PC-9 (cell line): ENCODE data around the gene OGFRL1. TPM values are rescaled to one million over a fixed set of nuclear protein-coding genes. Genes with fewer than 3 reads are reported as not detected.

Experiments
- BruUV-seq: library from RNA; stranded (reverse); fragments of 400-500 nt; replicated peaks from 2 replicates; lab custom pipeline; 2021; lab: Mats Ljungman, UMichigan
- CTCF ChIA-PET: fragments of 300-600 bp; sonication (Branson Sonifier 250); formaldehyde crosslinking; loops from one replicate; lab custom pipeline; 2022; ENCODE audit warnings: antibody characterized with exemption; lab: Charles Lee
- POLR2A ChIA-PET: fragments of 300-600 bp; sonication (Branson Sonifier 250); formaldehyde crosslinking; loops from one replicate; lab custom pipeline; 2022; ENCODE audit warnings: antibody characterized with exemption; ENCODE audit not compliant: unreplicated experiment; lab: Charles Lee
- DNase-seq, 2 experiments: peaks; one replicate each; pipeline versions ENCODE4 v3.0.0 to v3.0.0-alpha.2; 2015 to 2022; ENCODE audit warnings: mixed read lengths in 1 of 2
- H2AFZ ChIP-seq: fragments of 200-600 bp; sonication (generic); 2 replicates; pipeline ENCODE4 v1.8.1; 2017; ENCODE audit warnings: antibody characterized with exemption
- H3F3A ChIP-seq: fragments of 200-600 bp; sonication (generic); 2 replicates; pipeline ENCODE4 v1.8.1; 2017; ENCODE audit warnings: antibody characterized with exemption, mild to moderate bottlenecking, low read depth; ENCODE audit not compliant: insufficient read depth
- H3K27ac ChIP-seq: fragments of 200-600 bp; sonication (generic); 2 replicates; pipeline ENCODE4 v1.6.1; 2016; ENCODE audit warnings: mixed run types
- H3K27me3 ChIP-seq: fragments of 200-600 bp; sonication (generic); 2 replicates; pipeline ENCODE4 v1.6.1; 2016; ENCODE audit warnings: low read depth, mixed run types; ENCODE audit not compliant: insufficient read depth
- H3K36me3 ChIP-seq: fragments of 200-600 bp; sonication (generic); 2 replicates; pipeline ENCODE4 v1.6.1; 2016; ENCODE audit warnings: low read depth, mixed run types
- H3K4me1 ChIP-seq: fragments of 200-600 bp; sonication (generic); replicated peaks from 2 replicates; pipeline ENCODE4 v1.6.1; 2016; ENCODE audit warnings: mixed run types; ENCODE audit not compliant: insufficient read depth
- H3K4me2 ChIP-seq: fragments of 200-600 bp; sonication (generic); 2 replicates; pipeline ENCODE4 v1.6.1; 2017; ENCODE audit warnings: mixed run types
- H3K4me3 ChIP-seq: fragments of 200-600 bp; sonication (generic); 2 replicates; pipeline ENCODE4 v1.6.1; 2016; ENCODE audit warnings: mixed run types
- H3K79me2 ChIP-seq: fragments of 200-600 bp; sonication (generic); 2 replicates; pipeline ENCODE4 v1.6.1; 2017; ENCODE audit warnings: low read depth, mixed run types
- H3K9me2 ChIP-seq: fragments of 200-600 bp; sonication (generic); 2 replicates; pipeline ENCODE4 v1.8.1; 2017; ENCODE audit warnings: mild to moderate bottlenecking; ENCODE audit not compliant: insufficient read depth
- H3K9me3 ChIP-seq: fragments of 200-600 bp; sonication (generic); 2 replicates; pipeline ENCODE4 v1.8.1; 2016; ENCODE audit warnings: low read depth; ENCODE audit not compliant: insufficient read depth
- H4K20me1 ChIP-seq: fragments of 200-600 bp; sonication (generic); 2 replicates; pipeline ENCODE4 v1.8.1; 2017; ENCODE audit not compliant: insufficient read depth
- CTCF ChIP-seq: fragments of 200-600 bp; sonication (generic); conservative IDR thresholded peaks from 2 replicates; pipeline ENCODE4 v1.6.1; 2017; ENCODE audit warnings: mixed run types, antibody characterized with exemption, mild to moderate bottlenecking, moderate library complexity
- EZH2 ChIP-seq: fragments of 200-600 bp; sonication (generic); IDR thresholded peaks from 2 replicates; pipeline ENCODE4 v1.8.0; 2017; ENCODE audit warnings: antibody characterized with exemption, low read depth
- intact Hi-C: fragments of 100-400 bp; cut with micrococcal nuclease; formaldehyde crosslinking; loops from one replicate; pipeline ENCODE4 v1.10.0; 2022; ENCODE audit not compliant: unreplicated experiment
- total RNA-seq: library from RNA; stranded (reverse); gene quantifications from 2 replicates; pipeline ENCODE4 v1.2.3, GENCODE V29; 2021

Gene OGFRL1
- total RNA-seq, 1 experiment from 2014 or later = 11.0 TPM

DNA sequence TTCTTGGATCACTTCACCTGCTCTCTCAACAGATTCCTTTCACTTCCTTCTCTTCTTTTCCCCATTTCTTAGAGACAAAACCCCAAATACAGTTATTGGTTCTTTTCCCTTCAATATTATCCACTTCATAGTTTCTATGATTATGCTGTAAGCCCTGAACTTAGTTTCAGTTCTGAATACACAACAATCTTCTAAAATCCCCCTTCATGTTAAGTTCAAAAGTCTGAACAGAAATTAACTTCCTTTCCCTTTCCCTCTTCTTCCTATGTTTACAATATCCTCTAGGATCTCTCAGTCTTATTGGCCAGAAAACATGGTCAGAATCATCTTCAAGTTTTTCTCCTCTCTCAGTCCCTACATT lies 57.7 kb downstream of the OGFRL1 start:
- CTCF ChIA-PET = no interaction called here

GRCh38 chr6:71347119-71347518 lies 58.5 kb downstream of the OGFRL1 start:
- POLR2A ChIA-PET = no interaction called here
- no peaks in the 10 kb centered on the region for H3K4me1 ChIP-seq

More for the DNA sequence above, 57.7 kb downstream of the OGFRL1 start:
- POLR2A ChIA-PET = no interaction called here
- H3K79me2 ChIP-seq = no peaks in the 10 kb centered on the region
- intact Hi-C loops = loop anchor here (5.0 kb wide), 1 partner anchor 334 kb away; no protein-coding TSS in a partner anchor
- H3K36me3 ChIP-seq = no peaks in the 10 kb centered on the region
- no peak for DNase-seq
- H3K4me3 ChIP-seq = no peak overlapping the region
- no peaks in the 10 kb centered on the region for H3F3A ChIP-seq
- H3K27me3 ChIP-seq = no peaks in the 10 kb centered on the region
- no peaks in the 10 kb centered on the region for H3K4me1 ChIP-seq
- no TSS peak for BruUV-seq
- no peaks in the 10 kb centered on the region; the same call in 1 of the 2 replicates for H4K20me1 ChIP-seq
- no peaks in the 10 kb centered on the region for H3K9me3 ChIP-seq
- no peak overlapping the region for H3K27ac ChIP-seq
- H2AFZ ChIP-seq = no peak overlapping the region
- no peak overlapping the region for H3K4me2 ChIP-seq
- TF ChIP-seq EZH2 = no peak
- TF ChIP-seq CTCF = no peak
- no peaks in the 10 kb centered on the region for H3K9me2 ChIP-seq

DNA sequence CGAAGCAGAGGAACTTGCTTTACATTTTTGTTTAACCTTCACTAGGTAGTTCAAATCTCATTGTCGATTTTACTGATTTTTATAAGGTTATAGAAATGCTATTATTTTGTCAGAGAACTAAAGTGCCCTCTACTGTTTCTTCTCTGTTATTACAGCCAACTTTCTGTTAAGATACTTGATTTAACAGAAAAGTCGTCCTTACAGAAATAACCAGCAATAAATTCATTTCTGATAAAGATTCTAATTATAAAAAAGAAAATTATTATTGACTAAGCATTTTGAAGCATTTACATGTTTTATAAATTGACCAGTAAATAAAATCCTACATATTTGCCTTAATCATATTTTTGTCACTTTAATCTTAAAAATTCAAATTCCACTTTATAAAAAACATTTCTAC lies 60.8 kb downstream of the OGFRL1 start:
- ChIA-PET POLR2A (no interaction called here), CTCF (no interaction called here)
- Histone ChIP-seq H3K9me2 (no peaks in the 10 kb centered on the region), H2AFZ (no peak overlapping the region), H4K20me1 (no peaks in the 10 kb centered on the region; the same call in 1 of the 2 replicates), H3K4me3 (no peak overlapping the region), H3K27ac (no peak overlapping the region), H3K27me3 (no peaks in the 10 kb centered on the region), H3F3A (no peaks in the 10 kb centered on the region), H3K9me3 (no peaks in the 10 kb centered on the region), H3K4me1 (no peaks in the 10 kb centered on the region), H3K36me3 (no peaks in the 10 kb centered on the region), H3K4me2 (no peak overlapping the region), H3K79me2 (no peaks in the 10 kb centered on the region)
- no TSS peak for BruUV-seq
- intact Hi-C loops = loop anchor here (1.0 to 5.0 kb wide), 2 partner anchors 159 to 337 kb away; no protein-coding TSS in a partner anchor
- TF ChIP-seq EZH2 (no peak), CTCF (peak; percentile 86)
- DNase-seq = peak in 1 of 2 experiments; percentile 45

More at GRCh38 chr6:71347119-71347518, 58.5 kb downstream of the OGFRL1 start:
- H3K36me3 ChIP-seq = no peaks in the 10 kb centered on the region
- H3K9me3 ChIP-seq = no peaks in the 10 kb centered on the region
- no peaks in the 10 kb centered on the region for H3K79me2 ChIP-seq
- H3K4me2 ChIP-seq = no peak overlapping the region
- DNase-seq = no peak
- no peak overlapping the region for H3K4me3 ChIP-seq
- no TSS peak for BruUV-seq
- no peak overlapping the region for H3K27ac ChIP-seq
- intact Hi-C loops = loop anchor here (5.0 kb wide), 1 partner anchor 335 kb away; no protein-coding TSS in a partner anchor
- no peak overlapping the region for H2AFZ ChIP-seq
- no peaks in the 10 kb centered on the region for H3F3A ChIP-seq
- no peaks in the 10 kb centered on the region for H3K27me3 ChIP-seq
- TF ChIP-seq EZH2 = no peak
- TF ChIP-seq CTCF = no peak
- CTCF ChIA-PET = no interaction called here
- no peaks in the 10 kb centered on the region; the same call in 1 of the 2 replicates for H4K20me1 ChIP-seq
- no peaks in the 10 kb centered on the region for H3K9me2 ChIP-seq
